NCI-H1105 (cell line): ENCODE data around the gene TLE1.

ENCODE experiments used
- DNase-seq: peaks from one replicate; lab custom pipeline; 2025; lab: John Stamatoyannopoulos, UW

Gene TLE1

GRCh38 chr9:81573415-81574321 is 115.7 kb downstream of the TLE1 start:
- DNase-seq = no peak

GRCh38 chr9:81570083-81570482 is 119.3 kb downstream of the TLE1 start:
- DNase-seq = no peak

DNA sequence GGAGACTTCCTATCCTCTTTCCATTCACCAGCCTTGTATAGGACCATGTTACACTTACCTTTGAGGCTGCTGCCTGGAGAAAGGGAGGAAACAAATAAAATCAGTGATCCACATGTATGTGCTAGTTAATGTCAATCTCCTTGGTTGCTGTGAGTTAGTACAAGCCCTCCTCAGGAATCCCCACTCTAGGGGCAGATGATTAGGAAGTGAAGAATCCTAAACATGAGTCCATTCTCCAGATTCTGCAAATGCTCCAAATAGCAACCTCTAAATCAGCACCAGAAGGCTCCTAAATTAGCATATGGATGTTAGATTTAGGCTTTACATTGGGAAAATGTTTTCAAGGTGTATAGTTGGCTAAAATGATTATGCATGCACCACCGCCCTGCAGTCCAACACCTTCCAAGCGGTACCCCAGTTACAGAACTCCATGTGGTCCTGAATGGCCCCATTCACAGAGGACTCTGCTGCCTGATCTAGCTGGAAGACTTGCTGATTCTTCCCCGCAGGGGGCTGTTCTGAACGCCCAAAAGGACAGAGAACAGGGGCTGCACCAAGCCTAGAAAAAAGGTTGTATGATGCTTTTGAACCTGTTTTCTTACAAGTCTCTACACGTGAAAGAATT is 123.2 kb downstream of the TLE1 start:
- no peak for DNase-seq

- DNase-seq = no peak
Observed at GRCh38 chr9:81565609-81566008, 123.7 kb downstream of the TLE1 start.

DNA sequence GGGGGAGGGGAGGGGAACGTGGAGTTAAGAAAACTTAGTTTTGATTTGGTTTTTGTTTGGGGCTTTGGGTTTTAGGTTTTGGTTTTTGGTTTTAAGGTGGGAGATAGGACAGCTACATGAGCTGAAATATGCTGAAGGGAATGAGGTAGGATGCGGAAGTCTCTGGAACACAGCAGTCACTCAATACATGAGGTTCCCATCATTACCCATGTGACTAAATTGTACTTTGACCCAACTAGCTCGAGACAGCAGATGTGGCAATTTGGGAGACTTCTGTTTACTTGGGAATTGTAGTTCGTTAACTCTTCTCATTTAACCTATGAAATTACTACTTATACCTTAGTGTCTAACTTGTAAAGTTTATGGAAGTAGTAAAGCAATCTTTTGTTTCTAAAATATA is 124.2 kb downstream of the TLE1 start:
- no peak for DNase-seq

DNA sequence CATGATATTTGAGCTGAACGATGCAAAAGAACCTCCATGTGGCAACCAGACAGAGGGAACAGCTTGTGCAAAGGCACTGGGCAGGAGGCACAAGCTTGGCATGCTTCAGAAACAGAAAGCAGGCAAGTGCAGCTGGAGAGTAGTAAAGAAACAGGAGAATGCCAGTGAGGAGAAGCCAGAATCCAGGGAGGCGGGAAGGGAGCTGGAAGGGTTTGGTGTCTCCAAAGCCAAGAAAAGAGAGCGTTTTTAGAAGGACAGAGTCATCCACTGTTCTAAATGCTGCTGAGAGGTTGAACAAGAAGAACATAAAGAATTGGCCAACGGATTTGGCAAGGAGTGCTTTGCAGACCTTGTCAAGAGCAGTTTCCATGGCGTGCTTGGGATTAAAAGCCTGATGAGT is 124.7 kb downstream of the TLE1 start:
- DNase-seq = no peak

DNA sequence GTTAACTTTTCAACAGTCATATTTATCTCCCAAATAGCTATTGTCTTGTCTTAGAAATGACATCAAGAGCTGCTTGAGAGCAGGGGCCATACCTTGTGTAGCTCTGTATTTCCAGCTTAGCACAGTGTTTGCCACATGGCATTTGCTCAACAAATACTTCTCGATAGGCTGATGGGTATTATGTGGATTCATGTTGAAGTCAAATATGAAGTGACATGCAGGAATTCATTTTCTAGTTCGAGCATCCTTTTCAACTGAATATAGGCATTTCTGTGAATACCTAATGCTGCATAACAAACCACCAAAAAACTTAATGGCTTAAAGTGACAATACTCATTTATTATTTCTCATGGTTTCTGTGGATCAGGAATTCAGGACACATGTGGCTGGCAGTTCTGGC is 125.6 kb downstream of the TLE1 start:
- DNase-seq = no peak

GRCh38 chr9:81563020-81563407 is 126.3 kb downstream of the TLE1 start:
- DNase-seq = no peak

- no peak for DNase-seq
Observed at GRCh38 chr9:81562231-81563019, 126.9 kb downstream of the TLE1 start.

GRCh38 chr9:81560851-81561732 is 128.3 kb downstream of the TLE1 start:
- DNase-seq = no peak

DNA sequence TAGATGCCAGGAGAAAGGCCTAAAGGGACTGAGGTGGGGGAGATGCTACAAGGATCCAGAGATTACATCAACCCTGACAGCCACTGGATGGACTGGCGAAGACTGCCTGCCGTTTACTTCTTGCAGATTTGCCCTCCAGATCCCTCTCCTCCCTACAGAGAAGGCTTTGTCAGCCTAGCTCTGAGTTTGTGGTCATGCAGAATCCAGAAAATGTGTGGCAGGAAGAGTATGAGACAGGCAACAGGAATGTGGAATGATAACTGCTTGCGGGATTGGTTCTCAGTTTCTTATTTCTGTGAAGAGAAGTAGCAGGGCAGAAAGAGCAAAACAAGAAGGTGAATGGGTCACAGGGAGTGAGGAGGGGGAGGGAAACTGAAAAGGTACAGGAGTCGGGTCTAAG is 129.6 kb downstream of the TLE1 start:
- no peak for DNase-seq

- DNase-seq = no peak
Observed at GRCh38 chr9:81559197-81559596, 130.2 kb downstream of the TLE1 start.

DNA sequence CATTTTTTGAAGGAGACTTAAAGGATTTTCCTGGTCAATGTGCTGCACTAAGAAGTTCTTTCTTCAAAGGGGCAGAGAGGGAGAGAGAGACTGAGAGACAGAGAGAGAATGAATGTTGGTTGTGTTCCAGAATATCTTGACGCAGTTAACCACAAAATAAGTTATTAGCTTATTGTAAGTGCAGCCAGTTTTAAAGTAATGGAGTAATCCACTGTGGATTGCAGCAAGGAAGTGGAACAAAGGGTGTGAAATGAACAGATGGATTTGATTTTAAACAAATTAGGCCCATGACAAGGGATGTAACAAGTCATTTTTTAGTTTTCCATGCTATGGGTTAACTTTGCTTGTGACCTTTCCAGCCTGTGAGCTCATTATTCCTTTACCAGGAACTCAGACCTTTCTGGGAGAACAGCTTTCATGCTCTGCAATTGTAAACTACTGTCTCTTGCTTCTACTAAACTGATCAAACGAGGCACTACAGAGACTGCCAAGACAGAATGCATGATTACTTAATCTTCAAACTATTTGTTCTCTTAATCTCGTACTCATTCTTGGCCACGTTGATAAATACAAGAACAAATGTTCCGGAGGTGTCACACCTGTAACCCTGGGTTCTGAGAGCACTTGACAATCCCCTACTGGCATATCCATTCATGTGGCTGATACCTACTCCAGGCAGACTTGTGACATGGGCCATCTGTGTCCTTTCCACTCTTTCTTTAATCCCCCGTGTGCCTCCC is 131.1 kb downstream of the TLE1 start:
- DNase-seq = no peak

DNA sequence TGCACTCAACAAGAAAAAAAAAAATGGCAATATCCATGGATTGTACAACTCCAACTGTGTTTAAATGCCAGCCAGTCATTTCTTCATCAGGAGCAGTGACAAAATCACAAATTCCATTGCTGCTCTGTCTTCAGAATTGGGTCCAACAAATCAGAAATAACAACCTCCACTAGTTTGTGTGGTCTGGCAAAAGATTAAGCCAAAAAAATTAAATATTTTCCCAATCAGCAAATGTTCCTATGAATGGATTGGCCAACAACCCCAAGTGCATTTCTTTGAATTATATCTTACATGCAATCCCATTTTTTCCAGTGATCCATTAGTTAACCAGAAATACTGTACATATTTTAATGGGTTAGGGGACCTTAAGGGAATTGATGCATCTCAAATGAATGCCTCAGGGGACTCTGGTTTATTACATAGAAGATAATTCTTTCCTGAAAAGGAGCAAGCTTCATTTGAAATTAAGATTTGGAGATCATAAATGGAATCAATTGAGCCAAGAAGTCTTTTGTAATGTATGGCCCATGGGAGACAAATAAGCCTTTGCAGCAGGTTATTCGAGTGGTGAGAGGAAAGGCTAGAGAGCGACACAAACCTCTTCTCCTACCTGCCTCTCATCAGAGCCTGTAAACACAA is 131.8 kb downstream of the TLE1 start:
- no peak for DNase-seq

- no peak for DNase-seq
Observed at GRCh38 chr9:81556923-81557322, 132.4 kb downstream of the TLE1 start.

DNA sequence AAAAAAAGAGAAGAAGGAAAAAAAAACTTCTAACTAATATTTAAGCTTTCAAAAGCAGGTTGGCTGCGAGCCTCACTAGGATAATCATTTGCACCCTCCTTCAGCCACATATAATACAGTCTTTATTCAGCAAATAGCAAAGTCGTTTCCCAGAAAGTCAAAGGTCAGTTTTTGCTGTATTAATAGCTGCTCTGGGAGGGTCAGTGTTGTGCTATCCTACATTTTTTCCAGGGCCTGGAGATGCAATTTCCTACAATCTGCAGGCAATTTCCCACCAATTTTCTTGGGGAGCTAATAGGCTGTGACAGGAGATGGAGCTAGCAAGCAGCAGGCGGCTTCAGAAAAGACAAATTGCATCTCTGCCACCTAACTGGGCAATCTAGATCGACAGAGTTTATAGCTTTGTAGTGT is 136.8 kb downstream of the TLE1 start:
- DNase-seq = no peak

- no peak for DNase-seq
Observed at GRCh38 chr9:81550207-81550583, 139.2 kb downstream of the TLE1 start.

- no peak for DNase-seq
Observed at GRCh38 chr9:81549500-81550206, 139.7 kb downstream of the TLE1 start.

- no peak for DNase-seq
Observed at GRCh38 chr9:81548911-81549310, 140.4 kb downstream of the TLE1 start.

GRCh38 chr9:81546489-81546888 is 142.9 kb downstream of the TLE1 start:
- no peak for DNase-seq
